Keratinocyte (primary cell): ENCODE results near the gene NTHL1.

ENCODE experiments used
- EZH2 ChIP-seq: IDR thresholded peaks from one replicate; pipeline ENCODE4 v1.6.1; 2012; ENCODE audit warnings: inconsistent platforms, mild to moderate bottlenecking, low read length, moderate library complexity
- TF ChIP-seq, protein P1 (sequence below), 3 experiments: IDR thresholded peaks in 1 of 3; conservative IDR thresholded peaks in 1 of 3; optimal IDR thresholded peaks in 1 of 3; 2 replicates in 2 of 3; 3 replicates in 1 of 3; pipeline versions ENCODE3 to v1.5.1; 2011; ENCODE audit warnings: low read length in 3 of 3, mild to moderate bottlenecking in 3 of 3, moderate library complexity in 2 of 3, control low read depth in 1 of 3, inconsistent platforms in 1 of 3; ENCODE audit not compliant: insufficient read depth in 2 of 3; ENCODE audit errors: extremely low read depth in 1 of 3

- TF ChIP-seq, protein P1, sequence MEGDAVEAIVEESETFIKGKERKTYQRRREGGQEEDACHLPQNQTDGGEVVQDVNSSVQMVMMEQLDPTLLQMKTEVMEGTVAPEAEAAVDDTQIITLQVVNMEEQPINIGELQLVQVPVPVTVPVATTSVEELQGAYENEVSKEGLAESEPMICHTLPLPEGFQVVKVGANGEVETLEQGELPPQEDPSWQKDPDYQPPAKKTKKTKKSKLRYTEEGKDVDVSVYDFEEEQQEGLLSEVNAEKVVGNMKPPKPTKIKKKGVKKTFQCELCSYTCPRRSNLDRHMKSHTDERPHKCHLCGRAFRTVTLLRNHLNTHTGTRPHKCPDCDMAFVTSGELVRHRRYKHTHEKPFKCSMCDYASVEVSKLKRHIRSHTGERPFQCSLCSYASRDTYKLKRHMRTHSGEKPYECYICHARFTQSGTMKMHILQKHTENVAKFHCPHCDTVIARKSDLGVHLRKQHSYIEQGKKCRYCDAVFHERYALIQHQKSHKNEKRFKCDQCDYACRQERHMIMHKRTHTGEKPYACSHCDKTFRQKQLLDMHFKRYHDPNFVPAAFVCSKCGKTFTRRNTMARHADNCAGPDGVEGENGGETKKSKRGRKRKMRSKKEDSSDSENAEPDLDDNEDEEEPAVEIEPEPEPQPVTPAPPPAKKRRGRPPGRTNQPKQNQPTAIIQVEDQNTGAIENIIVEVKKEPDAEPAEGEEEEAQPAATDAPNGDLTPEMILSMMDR (optimal IDR thresholded peaks at IDR 0.05 in 1 of 3, IDR thresholded peaks at IDR 0.05 in 1 of 3, conservative IDR thresholded peaks at IDR 0.05 in 1 of 3; ENCODE audit: extremely low read depth in 1 of 3, insufficient read depth in 2 of 3, low read length in 3 of 3) = no peak
- TF ChIP-seq EZH2 = no peak
Observed at GRCh38 chr16:2048116-2048543, 496 bp upstream of the NTHL1 start.
